Activated CD4-positive, CD25-positive, alpha-beta regulatory T cell treated with anti-CD3 and anti-CD28 coated beads, Interleukin-2, amount 50 U/mL, for 24 hours (primary cell): ENCODE results near the gene PFN3.

Experiments
- ATAC-seq, 2 donors: fragments of 150-1000 bp; cut with Tn5 transposase; one replicate each; pipeline ENCODE4 v1.10.0; 2021; ENCODE audit warnings: mild to moderate bottlenecking in 1 of 2, moderate library complexity in 1 of 2

PFN3 gene

GRCh38 chr5:177359451-177359851, 41.0 kb downstream of the PFN3 start:
- ATAC-seq, result no peak

GRCh38 chr5:177358370-177358819, 42.1 kb downstream of the PFN3 start:
- ATAC-seq, result no peak

- peak; percentile 95 for ATAC-seq
Observed at GRCh38 chr5:177357459-177358351, 42.8 kb downstream of the PFN3 start, which contains the start of gene RGS14. TSS of gene RGS14 (plus strand) at chr5:177357924. CDS start at chr5:177358025, 101 bp downstream.

GRCh38 chr5:177357146-177357458, 43.4 kb downstream of the PFN3 start:
- ATAC-seq, result peak in 1 of 2 donors; percentile 3

- ATAC-seq, result no peak
Observed at GRCh38 chr5:177356746-177357145, 43.7 kb downstream of the PFN3 start.

GRCh38 chr5:177355868-177356168, 44.6 kb downstream of the PFN3 start:
- ATAC-seq, result no peak

- ATAC-seq, result no peak
Observed at GRCh38 chr5:177355162-177355867, 45.1 kb downstream of the PFN3 start.

- no peak for ATAC-seq
Observed at GRCh38 chr5:177354711-177355110, 45.8 kb downstream of the PFN3 start.

GRCh38 chr5:177354256-177354655, 46.2 kb downstream of the PFN3 start:
- no peak for ATAC-seq

- ATAC-seq, result no peak
Observed at GRCh38 chr5:177353093-177353492, 47.4 kb downstream of the PFN3 start.

- ATAC-seq, result peak; percentile 98
Observed at GRCh38 chr5:177351392-177352329, 48.8 kb downstream of the PFN3 start, which contains the start of gene LMAN2. TSS of gene LMAN2 (minus strand) at chr5:177351668. CDS start at chr5:177351647, 21 bp downstream.

- no peak for ATAC-seq
Observed at GRCh38 chr5:177350776-177351391, 49.6 kb downstream of the PFN3 start.
